Activated gamma-delta T cell (primary cell): ENCODE results near the gene PPCS.
"Not testable (repeated sequence)": the region's sequence is repeated elsewhere in the genome, so short reads cannot be mapped to it uniquely, and the experiment has no call there.

Experiments used
- DNase-seq: peaks from one replicate; lab custom pipeline; 2025; lab: John Stamatoyannopoulos, UW

The PPCS gene

GRCh38 chr1:42453386-42453785, 3.0 kb upstream of the PPCS start:
- DNase-seq: no peak

GRCh38 chr1:42454403-42454802, 1.9 kb upstream of the PPCS start:
- DNase-seq: no peak

GRCh38 chr1:42456754-42457089, 379 bp downstream of the PPCS start:
- no peak for DNase-seq

GRCh38 chr1:42461196-42461595, 4.9 kb downstream of the PPCS start:
- DNase-seq: no peak

GRCh38 chr1:42462828-42463763, 6.8 kb downstream of the PPCS start, which contains the start of gene CCDC30:
TSS of gene CCDC30 (plus strand) at chr1:42463286. CDS start at chr1:42480552, 17,266 bp downstream.
- peak; percentile 89 for DNase-seq

DNA sequence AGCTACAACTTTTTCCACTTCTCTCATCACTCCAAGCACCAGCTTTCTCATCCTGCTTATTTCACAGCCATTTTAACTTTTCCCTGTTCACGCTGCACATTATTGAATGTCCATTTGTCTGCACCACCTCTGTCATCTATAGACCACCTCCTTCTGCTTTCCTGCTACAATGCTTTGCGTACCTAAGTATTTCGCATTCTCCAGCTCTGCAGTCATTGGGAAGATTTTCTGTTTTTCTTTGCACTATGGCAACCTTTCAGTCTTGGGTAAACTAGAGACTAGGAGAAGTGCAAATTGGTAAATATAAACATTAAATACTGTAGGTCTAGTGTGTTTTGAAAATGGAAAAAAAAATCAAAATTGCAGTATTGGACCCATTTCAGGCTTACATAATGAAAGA, 7.6 kb downstream of the PPCS start:
- DNase-seq: no peak

GRCh38 chr1:42466030-42466429, 9.7 kb downstream of the PPCS start:
- no peak for DNase-seq

DNA sequence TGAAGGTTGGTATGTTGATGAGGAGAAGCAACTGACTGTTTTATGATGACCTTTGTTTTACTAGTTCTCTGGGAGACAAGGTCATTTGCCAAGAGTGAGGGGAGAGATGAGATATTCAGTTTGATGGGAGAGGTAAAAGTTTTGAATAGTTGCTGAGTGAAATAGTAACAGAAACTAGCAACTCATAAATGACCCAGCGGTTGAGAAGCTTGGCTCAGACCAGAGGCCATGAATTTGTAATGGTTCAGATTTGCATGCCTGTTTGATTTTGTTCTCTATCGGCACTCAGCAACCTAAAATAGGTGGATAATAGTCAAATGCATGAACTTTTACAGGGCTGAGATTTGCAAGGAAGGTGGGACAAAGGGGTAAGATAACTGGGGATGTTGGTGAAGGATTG, 13.4 kb downstream of the PPCS start:
- DNase-seq: no peak

GRCh38 chr1:42476605-42477004, 20.3 kb downstream of the PPCS start:
- no peak for DNase-seq

DNA sequence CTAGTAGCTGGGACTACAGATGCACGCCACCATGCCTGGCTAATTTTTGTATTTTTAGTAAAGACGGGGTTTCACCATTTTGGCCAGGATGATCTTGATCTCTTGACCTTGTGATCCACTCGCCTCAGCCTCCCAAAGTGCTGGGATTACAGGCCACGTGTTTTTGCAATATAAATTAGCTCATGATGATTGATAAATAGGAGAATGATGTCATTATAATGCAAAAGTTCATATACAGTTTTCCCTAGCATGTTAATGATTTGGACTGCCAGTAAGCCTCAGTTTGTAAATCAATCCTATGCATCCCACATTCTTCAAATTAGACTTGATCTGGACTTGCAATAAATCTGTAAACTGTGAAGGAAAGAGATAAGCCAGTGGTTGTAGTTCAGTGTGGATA, 21.0 kb downstream of the PPCS start:
- DNase-seq: not testable (repeated sequence)

DNA sequence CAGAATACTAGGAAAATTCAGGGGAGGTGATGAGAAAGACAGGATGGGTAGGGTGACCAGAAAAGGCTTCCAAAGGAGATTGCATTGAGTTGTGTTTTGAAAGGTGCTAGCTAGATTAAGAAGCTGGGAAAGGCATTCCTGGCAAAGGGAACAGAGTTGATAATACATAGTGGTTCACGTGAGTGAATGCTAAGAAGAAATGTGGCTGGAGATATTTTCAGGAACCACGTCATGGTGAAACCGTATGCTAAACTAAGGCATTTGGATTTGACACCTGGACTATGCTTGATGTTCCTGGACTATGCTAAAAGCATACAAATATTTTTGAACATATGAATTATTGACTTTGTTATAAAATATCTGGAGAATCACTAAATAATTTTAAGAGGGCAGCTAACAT, 21.4 kb downstream of the PPCS start:
- DNase-seq: no peak

DNA sequence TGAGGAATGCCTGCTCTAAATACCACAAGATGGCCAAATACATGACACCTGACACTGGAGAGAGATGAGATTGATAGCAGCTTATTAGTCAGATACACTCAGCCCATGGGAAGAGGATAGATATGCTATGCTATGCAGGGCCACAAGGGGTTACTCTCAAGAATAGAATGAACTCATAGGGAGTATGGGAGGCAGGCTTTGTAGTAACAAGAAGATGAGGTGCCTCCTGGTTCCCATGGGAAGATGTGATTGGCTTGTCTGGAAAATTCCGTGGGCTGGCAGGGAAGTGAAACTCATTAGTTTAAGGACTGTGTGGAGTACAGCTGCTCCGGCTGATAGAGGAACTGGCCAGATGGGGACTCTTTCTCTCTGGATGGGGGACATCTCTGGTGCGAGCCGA, 23.3 kb downstream of the PPCS start:
- no peak for DNase-seq

DNA sequence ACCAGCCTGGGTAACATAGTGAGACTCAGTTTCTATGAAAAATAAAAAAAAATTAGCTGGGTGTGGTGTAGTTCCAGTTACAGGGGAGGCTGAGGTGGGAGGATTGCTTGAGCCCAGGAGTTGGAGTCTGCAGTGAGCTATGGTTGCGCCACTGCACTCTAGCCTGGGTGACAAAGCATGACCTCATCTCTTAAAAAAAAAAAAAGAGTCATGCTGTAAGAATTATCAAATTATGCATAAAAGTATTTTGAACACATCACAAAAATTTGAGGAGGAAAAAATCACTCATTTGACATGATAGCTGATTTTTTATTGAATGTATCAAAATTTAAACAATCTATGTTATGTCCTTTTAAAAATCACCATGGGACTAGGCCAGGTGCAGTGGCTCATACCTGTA, 24.6 kb downstream of the PPCS start:
- DNase-seq: no peak

- no peak for DNase-seq
Observed at GRCh38 chr1:42482635-42483153, 26.4 kb downstream of the PPCS start.

- DNase-seq: no peak
Observed at GRCh38 chr1:42484382-42484781, 28.0 kb downstream of the PPCS start.

- no peak for DNase-seq
Observed at GRCh38 chr1:42490237-42490636, 33.9 kb downstream of the PPCS start.

DNA sequence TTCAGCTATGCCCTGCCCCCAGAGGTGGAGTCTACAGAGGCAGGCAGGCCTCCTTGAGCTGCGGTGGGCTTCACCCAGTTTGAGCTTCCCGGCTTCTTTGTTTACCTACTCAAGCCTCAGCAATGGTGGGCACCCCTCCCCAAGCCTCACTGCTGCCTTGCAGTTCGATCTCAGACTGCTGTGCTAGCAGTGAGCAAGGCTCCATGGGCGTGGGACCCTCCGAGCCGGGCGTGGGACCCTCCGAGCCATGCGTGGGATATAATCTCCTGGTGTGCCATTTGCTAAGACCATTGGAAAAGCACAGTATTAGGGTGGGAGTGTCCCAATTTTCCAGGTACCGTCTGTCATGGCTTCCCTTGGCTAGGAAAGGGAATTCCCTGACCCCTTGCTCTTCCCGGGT, 45.7 kb downstream of the PPCS start:
- DNase-seq: not testable (repeated sequence)

- DNase-seq: no peak
Observed at GRCh38 chr1:42504535-42505128, 48.3 kb downstream of the PPCS start.

DNA sequence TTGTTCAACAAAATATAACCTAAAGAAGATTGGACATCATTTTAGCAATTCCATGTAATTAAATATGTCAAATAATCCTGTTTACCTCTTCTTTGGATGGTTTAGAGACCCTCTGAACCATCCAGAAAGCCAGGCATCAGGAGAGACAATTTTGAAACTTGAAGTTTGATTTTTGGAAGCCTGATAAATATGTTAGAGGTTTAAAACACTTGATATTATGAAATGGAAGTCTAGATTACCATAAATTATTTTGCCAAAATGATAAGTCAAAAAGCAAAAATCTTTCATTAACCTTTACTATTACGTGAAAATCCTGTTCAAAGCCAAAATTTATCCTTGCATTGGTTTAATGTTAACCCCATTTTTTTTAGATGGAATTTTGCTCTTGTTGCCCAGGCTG, 50.2 kb downstream of the PPCS start:
- no peak for DNase-seq
